GM23338 (cell line): ENCODE data around the gene SLC2A5.

Experiments used
- CTCF ChIP-seq, 2 experiments: fragments of 200-600 bp in 1 of 2; sonication (generic) in 1 of 2; conservative IDR thresholded peaks; 2 replicates each; pipeline versions ENCODE4 v1.5.1 to v1.6.1; 2016 to 2017; ENCODE audit warnings: antibody characterized with exemption in 2 of 2, low read depth in 2 of 2, mild to moderate bottlenecking in 2 of 2, moderate library complexity in 1 of 2
- REST ChIP-seq: IDR thresholded peaks from one replicate; pipeline ENCODE4 v1.6.1; 2018; ENCODE audit warnings: antibody characterized with exemption; ENCODE audit not compliant: unreplicated experiment

GRCh38 chr1:9050803-9051202, 18.6 kb downstream of the SLC2A5 start:
- TF ChIP-seq CTCF (conservative IDR thresholded peaks at IDR 0.05; ENCODE audit: low read depth in 2 of 2), result no peak
- no peak for TF ChIP-seq REST
